ENCODE data around the gene NGFR. TPM values are rescaled to one million over a fixed set of nuclear protein-coding genes. Genes with fewer than 3 reads are reported as not detected.
A peak's percentile ranks its signal among the peaks of the same experiment; 100 is the strongest.

Gene NGFR, protein sequence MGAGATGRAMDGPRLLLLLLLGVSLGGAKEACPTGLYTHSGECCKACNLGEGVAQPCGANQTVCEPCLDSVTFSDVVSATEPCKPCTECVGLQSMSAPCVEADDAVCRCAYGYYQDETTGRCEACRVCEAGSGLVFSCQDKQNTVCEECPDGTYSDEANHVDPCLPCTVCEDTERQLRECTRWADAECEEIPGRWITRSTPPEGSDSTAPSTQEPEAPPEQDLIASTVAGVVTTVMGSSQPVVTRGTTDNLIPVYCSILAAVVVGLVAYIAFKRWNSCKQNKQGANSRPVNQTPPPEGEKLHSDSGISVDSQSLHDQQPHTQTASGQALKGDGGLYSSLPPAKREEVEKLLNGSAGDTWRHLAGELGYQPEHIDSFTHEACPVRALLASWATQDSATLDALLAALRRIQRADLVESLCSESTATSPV
- 2.7 and 3.9 TPM in 2 replicates for total RNA-seq (2014; rRNA removed; shearing (Covaris generic))

DNA sequence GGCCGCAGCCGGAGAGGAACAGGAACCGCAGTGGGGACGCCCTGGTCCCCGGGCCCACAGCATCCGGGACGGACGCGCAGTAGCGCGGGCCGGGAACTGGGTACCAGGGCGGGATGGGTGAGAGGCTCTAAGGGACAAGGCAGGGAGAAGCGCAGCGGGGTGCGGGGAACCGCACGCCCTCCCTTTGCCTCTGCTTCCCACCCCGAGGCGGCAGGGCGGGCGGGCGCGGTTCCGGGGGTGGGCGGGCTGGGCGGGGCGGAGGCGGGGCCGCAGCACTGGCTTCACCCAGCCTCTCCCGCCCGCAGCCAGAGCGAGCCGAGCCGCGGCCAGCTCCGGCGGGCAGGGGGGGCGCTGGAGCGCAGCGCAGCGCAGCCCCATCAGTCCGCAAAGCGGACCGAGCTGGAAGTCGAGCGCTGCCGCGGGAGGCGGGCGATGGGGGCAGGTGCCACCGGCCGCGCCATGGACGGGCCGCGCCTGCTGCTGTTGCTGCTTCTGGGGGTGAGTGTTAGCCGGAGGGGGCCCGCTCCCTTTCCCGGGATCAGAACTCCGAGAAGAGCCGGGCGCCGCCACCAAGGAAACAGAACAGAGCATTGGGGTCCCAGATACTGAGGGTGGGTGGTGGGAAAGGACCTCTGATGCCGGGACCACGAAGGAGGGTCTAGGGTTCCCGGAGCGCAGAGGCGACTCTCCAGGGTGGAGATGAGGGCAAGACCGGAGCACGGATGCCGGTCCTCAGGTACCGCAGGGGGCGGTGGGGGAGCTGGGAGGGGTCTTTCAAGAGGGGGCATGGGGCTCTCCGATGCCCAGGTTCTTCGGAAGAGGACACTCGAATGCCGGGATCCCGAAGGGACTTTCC is at the start of gene NGFR:
NGFR (plus strand) TSS at position 308 of the 856 bp plus-strand sequence; CDS start at position 433, 125 bp downstream.
- peak; percentile 72 for DNase-seq (ENCODE audit: low spot score)
- in situ Hi-C loops (cut with HindIII; ENCODE audit: low sequenced_read_pairs), result no loop called here

DNA sequence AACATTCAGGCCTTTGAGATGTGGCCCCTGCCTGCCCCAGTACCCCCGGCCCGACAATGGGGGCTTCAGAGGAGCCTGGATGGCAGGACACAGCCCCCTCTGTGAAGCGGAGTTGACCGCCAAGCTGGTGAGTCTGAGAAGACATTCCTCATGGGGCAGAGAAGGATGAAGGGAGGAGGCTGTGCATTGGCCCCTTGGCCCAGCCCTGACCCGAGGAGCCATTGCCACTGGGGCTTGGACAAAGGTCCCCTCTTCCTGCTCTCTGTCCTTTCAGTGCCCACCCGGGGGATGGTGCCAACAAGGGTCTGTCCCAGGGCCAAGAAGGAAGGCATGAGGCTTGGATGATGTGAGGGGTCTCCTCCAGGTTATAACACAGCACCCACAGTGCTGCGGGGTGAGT is 49.5 kb upstream of the NGFR start:
- DNase-seq (ENCODE audit: low spot score), result no peak
- in situ Hi-C loops (cut with HindIII; ENCODE audit: low sequenced_read_pairs), result no loop called here

DNA sequence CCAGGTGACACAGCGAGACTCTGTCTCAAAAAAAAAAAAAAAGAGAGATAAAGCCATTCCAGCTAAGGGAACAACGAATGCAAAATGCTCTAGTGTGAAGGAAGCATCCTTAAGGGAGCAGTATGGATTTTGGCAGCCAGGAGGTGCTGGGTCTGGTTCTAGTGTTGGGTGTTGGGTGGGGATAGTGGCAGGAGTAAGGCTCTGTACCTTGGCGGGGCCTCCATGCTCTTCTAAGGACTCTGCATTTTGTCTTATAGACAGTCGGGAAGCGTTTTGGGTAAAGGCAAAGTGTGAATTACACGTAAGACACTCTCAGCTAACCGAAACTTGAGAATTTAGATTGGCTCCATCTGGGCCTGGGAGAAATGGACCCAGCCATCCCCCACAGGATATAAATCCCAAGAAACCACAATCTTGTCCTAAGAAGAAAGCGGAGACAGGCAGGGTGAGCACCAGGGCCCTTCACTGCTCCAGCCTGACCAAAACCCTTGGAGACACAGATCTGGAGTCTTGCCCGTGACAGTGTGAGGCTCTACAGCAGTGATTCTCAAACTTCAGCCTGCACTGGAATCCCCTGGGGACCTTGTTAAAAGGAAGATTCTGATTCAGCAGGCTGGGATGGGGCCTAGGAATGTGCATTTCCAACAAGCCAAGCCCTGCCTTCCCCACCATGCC is 47.3 kb upstream of the NGFR start:
- in situ Hi-C loops (cut with HindIII; ENCODE audit: low sequenced_read_pairs), result no loop called here
- no peak for DNase-seq (ENCODE audit: low spot score)

DNA sequence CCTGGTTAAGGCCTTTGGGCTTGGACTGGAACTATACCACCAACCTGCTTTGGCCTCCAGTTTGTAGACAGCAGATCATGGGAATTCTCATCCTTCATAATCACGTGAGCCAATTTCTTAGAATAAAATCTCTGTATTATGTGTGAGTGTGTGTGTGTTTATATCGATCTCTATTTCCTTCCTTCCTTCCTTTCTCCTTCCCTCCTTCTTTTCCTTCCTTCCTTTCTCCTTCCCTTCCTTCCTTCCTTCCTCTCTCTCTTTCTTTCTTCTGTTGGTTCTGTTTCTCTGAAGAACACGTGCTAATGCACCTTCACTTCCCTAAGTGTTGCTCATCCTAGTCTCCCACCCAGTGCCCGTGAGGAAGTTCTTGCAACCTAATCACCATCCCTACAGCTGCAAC is 44.9 kb upstream of the NGFR start:
- in situ Hi-C loops (cut with HindIII; ENCODE audit: low sequenced_read_pairs), result no loop called here

DNA sequence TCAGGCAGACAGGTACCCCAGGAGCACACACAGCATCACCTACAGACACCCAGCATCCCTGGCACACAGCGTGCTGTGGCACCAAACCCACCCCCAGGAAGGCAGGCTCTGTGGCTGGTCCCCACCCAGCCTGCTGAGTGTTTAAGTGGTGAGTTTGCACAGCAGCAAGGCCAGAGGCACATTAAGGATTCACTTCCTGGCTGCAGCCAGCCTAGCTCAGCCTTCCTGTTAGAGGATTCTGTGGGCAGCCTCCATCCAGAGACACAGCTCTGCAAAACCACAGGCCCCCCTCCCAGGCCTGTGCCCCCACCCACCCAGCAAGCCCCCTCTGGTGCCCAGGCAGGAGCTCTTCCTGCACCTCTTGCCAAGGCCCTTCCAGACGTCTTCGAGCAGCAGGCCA is 44.4 kb upstream of the NGFR start:
- in situ Hi-C loops (cut with HindIII; ENCODE audit: low sequenced_read_pairs), result no loop called here
- no peak for DNase-seq (ENCODE audit: low spot score)

More for the DNA sequence above, 44.9 kb upstream of the NGFR start:
- DNase-seq (ENCODE audit: low spot score), result no peak

DNA sequence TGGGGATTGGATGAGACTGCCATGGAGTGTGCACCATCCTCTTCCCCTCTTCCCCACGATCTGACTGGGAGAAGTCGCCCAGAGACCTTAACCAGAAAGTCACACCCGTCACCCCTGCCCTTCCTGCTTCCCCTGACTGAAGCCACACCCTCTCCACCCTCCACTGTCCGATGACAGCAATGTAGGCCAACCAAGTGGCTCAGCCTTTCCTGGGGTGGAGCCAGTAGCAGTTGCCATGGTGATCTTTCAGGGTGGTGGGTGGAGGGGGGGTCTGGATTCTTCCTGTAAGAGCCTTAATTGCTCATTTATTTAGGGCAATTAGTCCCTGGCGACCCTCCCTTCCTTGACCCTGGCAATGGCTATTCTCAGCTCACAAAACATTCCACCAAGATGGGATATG is 42.9 kb upstream of the NGFR start:
- in situ Hi-C loops (cut with HindIII; ENCODE audit: low sequenced_read_pairs), result no loop called here
- DNase-seq (ENCODE audit: low spot score), result no peak

DNA sequence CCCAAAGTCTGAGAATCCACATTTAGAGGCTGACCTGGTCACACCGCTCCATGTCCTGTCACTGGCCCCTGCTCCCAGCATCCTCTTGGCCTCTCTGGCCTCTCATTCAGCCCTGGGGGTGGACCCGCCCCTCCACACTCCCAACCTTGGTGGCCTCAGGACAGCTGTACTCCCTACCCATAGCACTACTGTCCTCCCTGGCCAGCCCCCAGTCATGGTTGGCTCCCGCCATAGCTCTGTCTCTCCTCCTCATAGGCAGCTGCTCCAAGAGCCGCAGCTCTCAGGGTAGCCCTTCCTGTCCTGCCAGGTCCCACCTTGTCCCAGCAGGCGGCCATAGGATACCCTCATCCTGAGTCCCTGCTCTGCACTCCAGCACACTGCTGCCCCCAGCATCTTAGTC is 42.4 kb upstream of the NGFR start:
- DNase-seq (ENCODE audit: low spot score), result no peak
- in situ Hi-C loops (cut with HindIII; ENCODE audit: low sequenced_read_pairs), result no loop called here

DNA sequence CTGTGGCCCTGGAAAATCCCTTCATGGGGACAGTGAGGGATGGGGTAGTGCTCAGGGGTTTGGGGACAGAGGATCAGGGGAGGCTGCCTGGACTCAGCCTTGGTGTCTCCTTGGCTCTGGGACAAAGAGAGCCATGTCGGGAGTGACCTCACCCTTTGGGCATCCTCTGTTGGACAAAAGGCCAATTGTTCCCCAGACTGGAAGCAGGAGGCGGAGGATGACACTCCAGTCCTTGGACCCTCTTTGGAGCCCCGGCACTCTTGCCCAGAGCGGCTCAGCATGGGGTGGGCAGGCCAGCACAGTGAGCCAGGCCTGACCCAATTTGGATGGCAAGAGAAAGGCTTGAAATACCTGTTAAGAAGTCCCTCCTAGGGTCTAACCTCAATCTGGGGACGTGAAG is 41.0 kb upstream of the NGFR start:
- DNase-seq (ENCODE audit: low spot score), result no peak
- in situ Hi-C loops (cut with HindIII; ENCODE audit: low sequenced_read_pairs), result no loop called here

DNA sequence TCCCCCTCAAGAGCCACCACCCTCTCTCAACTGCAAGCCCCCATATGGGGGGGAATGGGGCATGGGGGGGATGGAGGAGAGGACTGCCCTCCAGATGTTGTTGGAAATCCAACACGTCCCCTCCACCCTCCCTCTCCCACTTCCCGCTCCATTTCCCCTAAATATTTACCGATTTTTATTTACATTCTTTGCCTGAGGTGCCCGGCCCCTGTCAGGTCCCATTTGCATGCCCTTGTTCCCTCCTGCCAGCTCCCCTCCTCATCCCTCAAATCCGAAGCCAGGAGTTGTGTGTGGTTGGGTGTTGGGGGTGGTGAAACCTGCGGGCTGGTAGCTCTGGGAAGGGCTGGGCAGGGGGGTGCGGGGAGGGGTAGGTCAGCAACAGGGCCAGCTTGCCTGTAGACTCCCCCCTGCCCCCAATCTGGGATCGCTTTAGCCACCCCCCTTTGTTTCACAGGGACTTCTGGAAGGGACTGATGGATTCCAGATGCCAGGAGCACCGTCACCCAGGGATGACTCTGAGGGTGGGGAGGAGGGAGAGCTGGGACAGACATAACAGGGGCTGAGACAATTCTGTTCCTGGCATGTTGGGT is 39.7 kb upstream of the NGFR start:
- in situ Hi-C loops (cut with HindIII; ENCODE audit: low sequenced_read_pairs), result no loop called here

DNA sequence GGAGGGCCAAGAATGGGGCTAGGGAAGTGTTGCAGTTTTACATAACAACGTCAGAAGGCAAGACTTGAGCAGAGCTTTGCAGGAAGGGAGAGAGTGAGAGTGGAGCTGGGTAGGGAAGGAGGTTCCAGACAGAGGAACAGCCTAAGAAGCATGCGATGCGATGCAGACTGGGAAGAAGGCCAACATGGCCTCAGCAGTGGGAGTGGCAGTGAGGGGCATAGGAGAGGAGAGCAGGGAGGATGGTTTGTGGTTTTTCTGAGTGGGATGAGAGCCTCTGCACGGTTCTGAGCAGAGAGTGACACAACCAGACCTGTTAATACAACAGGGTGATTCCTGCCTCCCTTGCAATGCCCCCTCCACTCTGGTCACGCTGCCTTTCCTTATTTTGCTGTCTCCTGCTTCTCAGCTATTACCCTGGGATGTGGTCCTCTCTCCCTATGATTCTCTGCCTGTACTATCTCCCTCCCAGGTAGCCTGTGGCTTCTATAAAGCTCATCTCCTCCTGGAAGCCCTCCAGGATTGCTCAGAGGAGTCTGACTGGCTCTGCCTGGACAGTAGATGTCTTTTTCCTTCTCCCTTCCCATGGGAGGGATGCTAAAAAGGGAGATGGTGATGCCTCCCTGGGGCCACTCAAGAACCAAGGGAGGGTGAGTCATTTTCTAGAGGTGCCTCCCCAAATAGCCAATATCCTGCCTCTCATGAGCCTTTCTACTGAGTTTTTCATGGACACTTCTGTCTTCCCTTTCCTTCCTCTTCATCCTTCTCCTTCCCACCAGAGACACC is 38.7 kb upstream of the NGFR start:
- DNase-seq (ENCODE audit: low spot score), result no peak
- in situ Hi-C loops (cut with HindIII; ENCODE audit: low sequenced_read_pairs), result no loop called here

More for the DNA sequence above, 39.7 kb upstream of the NGFR start:
- DNase-seq (ENCODE audit: low spot score), result no peak

DNA sequence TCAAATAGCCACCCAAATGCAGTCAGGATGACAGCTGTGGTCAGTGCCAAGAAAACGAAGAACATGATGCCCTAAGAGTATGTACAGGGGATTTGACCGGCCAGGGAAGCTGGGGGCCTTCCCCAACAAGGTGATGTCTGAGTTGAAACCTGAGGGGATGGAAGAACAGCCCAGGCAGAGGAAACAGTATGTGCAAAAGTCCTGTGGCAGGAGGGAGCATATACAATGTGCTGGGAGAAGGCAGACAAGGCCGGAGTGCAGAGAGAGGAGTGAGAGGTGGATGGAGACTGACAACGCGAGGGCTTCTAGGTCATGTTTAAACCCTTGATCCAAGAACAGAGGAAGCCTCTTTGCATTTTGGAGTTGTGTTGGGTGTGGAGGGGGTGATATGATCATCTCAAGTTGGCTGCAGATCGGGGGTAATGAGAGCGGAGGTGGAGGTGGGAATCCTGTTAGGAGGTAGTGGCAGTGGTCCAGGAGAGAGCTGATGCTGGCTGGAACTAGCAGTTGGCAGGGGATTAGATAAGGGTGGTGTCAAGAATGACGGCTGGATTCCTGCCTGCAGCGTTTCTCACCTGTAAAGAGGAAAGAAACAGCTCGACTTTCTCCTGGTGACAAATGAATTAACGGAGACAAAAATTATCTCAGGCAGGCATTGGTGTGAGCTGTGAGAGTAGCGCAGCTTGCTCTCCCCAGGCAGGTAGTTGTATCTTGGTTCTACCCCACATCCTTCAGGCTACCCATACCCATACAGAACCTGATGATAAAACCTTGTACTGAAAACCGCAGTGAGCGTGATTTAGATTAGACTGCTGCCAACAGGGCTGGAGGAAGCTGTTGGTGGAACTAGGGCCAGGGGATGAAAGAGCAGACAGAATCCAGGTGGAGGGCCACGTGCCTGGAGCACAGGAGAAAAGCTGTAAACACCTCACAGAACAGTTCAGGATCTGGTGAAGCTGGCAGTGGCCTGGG is 37.2 kb upstream of the NGFR start:
- in situ Hi-C loops (cut with HindIII; ENCODE audit: low sequenced_read_pairs), result no loop called here
- no peak for DNase-seq (ENCODE audit: low spot score)

DNA sequence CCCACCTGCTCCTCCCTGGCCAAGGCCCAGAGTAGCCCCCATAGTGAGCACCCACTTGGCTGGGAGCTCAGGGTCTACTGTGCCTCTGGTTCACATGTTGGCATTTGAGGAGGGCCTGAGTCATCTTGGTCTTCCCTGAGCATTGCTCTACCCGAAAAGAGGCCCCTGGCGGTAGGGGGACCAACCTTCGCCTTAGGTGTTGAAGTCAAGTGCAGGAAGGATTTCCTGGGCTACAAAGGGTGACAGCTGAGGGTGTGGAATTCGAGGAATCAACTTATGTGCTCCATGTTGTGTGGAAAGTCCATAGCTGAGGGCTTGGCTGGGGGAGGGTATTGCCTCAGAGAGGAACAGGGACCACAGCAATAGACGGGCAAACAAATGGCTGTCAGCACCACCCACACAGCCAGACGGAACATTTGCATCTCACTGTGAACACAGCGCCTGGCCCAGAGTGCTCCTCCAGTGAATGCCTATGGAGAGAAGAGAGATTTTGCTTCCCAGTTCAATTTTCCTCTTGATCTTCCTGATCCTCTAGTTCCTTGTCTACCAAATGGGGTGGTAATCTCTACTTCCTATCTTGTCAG is 35.6 kb upstream of the NGFR start:
- DNase-seq (ENCODE audit: low spot score), result no peak
- in situ Hi-C loops (cut with HindIII; ENCODE audit: low sequenced_read_pairs), result no loop called here

DNA sequence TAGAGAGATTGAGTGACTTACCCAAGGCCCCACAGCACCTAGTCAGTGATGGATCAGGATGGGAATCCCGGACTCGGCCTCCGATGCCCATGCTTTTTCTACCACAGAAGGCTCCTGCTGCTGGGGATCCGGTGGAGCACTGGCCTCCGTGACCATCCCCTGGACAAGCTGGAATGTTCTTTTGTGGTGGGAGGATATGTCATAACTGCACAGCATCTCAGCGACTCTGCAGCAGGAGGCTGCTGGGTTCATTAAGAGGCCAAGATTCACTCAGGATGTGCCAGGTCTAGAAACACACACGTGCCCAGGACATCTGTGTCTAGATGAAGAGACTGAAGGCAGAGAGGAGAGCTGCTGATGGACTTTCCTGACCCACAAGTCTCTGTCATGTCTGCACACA is 34.7 kb upstream of the NGFR start:
- in situ Hi-C loops (cut with HindIII; ENCODE audit: low sequenced_read_pairs), result no loop called here

DNA sequence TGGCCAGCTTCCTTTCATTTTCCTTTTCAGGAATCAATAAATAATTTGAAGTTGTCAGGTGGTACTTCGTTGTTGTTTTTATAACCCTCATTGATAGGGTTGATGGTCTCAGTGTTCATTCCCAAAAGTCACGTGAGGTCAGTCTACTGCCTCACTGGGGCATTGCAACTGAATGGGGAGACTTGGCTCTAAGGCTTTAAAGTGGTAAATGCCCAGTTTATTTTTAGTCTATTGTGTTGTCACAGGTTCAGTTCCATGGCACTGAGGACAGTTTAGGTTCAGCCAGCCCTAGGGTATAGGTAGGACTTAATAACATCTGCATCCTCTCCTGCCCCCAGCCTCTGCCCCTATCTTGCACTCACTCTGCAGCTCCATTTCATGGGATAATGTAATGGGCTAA is 33.5 kb upstream of the NGFR start:
- DNase-seq (ENCODE audit: low spot score), result no peak
- in situ Hi-C loops (cut with HindIII; ENCODE audit: low sequenced_read_pairs), result no loop called here

More for the DNA sequence above, 34.7 kb upstream of the NGFR start:
- DNase-seq (ENCODE audit: low spot score), result no peak

DNA sequence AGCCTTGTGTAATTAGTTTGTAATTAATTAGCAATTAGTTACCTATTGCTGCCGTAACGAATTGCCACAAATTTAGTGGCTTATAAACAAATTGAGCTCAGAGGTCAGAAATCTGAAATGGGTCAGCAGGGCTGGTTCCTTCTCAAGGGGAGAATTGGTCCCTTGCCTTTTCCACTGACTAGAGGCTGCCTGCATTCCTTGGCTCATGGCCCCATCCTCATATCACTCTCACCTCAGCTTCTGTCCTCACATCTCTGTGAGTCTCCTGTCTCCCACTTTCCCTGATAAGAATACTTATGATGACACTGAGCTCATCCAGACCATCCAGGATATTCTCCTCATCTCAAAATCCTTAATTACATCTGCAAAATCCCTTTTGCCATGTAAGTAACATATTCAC is 31.0 kb upstream of the NGFR start:
- no peak for DNase-seq (ENCODE audit: low spot score)
- in situ Hi-C loops (cut with HindIII; ENCODE audit: low sequenced_read_pairs), result no loop called here

DNA sequence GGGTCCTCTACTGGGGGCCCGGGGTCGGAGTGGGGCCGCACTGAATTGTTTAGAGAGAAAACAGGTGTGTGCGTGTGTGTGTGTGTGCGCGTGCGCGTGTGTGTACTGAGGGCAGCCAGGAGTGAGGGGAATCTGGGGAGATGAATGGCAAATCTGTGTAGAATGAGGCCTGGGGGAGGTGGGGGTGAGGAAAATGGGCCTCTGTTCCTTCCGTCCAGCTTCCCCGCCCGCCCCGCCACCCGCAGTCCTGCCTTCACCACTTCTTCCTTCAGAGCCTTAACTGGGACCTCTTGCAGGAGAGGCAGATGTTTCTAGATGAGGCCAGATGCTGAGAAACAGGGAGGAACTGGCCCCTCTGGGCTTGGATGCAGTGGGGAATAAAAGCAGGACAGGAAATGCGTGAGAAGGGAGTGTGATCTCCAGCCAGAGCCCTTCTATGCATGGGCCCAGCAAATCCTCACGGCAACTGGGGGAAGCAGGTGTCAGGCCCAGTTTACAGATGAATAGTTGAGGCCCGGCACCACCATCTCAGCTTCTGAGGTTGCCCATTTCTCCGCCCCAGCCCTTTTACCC is 29.7 kb upstream of the NGFR start:
- in situ Hi-C loops (cut with HindIII; ENCODE audit: low sequenced_read_pairs), result no loop called here
- DNase-seq (ENCODE audit: low spot score), result no peak

DNA sequence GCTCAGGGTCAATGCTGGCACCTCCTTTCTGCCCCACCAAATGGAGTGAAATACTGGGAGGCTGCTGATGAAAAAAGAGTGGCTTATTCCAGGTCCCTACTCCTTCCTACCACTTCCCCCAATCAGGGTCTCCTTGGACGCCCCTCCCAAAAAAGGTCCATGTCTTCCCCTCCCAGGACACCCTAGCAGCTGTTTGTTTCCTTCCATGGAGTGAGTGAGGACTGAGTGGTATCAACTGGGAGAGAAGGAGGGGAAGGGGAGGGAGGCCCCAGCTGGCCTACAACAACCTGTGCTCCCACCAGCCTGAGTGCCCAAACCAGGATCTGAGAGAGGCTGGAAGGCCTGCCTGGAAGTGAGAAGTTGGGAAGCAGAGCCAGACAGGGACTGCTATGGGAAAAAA is 28.7 kb upstream of the NGFR start:
- no peak for DNase-seq (ENCODE audit: low spot score)
- in situ Hi-C loops (cut with HindIII; ENCODE audit: low sequenced_read_pairs), result no loop called here
